SIG-M5 treated with dmso at 0.1 percent for 504 hours (cell line): Measurements from ENCODE around the gene TIGD2.
A peak's percentile ranks its signal among the peaks of the same experiment; 100 is the strongest.

Source experiments
- DNase-seq: peaks from one replicate; lab custom pipeline; 2025; ENCODE audit not compliant: unreplicated experiment; lab: John Stamatoyannopoulos, UW

The TIGD2 gene

DNA sequence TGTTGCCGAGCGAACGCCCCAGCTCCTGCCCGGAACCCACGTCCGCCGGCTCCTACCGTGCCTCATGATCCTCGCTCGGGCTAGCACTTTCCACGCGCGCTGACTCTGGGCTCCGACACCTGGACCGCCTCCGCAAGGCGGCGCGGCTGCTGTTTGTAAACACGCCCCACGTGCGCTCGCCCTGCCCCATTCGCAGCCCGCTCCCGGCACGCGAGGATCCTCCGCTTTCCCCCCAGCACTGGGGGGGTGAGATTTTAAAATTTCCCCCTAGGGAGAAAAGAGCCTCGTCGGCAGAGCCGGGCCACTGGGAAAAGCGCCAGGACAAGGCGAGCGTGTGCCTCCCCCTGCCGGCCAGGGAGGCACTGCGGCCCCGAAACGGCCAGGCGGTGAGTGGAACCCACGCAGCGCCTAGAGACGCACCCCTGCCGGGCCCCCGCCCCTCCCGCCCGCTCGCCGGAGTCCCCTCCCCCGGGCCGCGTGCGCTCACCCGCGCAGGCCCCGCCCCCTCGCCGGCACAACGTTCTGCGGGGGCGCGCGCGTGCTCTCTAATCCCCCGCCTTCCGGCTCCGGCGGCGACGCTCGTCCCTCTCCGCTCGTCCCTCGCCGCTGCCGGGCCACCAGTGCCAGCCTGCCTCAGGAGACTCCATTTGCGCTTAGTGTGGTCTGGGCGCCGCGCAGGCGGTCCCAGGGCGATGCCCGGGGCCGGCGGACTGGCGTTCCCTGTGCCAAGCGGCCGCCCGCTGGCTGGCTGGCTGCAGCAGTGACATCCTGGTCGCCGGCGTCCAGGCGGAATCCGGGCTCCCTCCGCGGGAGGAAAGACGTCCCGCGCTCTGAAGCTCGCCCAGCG lies at the start of gene TIGD2:
Gene TIGD2 (plus strand): TSS at position 548 of the 847 bp plus-strand sequence. CDS start 1,442 bp downstream, outside the sequence.
- peak; percentile 74 for DNase-seq

DNA sequence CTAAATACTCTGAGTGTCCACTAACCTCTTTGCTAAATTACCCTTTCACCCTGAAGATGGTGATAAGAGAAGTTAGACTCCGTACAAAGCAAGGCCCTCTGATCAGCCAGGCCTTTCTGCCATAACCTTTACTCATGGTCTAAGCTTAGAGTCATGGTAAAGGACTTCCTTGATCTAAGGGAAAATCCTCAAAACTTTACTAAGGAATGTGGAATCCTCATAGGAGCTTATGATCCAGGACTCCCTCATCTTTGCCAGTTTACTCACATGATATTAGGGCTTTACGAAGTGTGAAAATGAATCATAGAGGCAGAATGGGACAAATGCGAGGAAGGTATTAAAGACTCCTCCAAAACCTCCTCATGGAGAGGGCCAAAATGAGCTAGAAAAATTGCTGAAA lies 46.5 kb upstream of the TIGD2 start:
- no peak for DNase-seq

DNA sequence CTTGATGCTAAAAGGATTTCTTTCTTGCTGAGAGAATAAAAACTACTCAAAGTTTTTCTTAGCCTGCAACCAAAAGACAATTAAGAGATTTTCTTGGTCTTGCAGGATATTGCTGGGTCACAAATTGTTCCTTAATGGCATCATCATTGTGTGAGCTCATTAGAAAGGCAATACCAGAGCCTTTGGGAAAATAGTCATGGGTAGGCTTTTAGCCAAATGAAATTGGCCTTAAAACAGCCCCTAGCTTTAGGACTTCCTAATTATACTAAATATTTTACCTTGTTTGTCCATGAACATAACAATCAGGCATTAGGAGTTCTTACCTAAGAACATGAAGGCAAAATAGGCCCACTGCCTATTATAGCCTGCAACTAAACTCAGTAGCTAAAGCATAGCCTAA lies 43.9 kb upstream of the TIGD2 start:
- DNase-seq, result no peak

DNA sequence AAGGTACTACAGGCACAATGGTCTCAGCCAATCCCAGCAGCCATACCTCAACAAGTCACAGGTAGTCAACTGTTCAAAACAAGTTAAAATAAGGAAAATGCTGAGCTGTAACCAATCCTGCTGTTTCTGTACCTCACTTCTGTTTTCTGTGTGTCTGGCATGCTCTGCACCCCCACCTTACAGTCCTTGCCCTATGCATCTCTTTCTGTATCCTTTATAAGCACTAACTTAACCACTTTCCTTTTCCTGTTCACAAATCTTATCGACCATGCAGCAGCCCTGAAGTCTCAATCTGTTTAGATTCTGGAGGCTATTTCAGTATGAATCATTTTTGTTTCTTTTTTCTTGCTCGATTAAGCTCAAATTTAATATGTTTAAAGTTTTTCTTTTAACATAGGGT lies 41.9 kb upstream of the TIGD2 start:
- no peak for DNase-seq

DNA sequence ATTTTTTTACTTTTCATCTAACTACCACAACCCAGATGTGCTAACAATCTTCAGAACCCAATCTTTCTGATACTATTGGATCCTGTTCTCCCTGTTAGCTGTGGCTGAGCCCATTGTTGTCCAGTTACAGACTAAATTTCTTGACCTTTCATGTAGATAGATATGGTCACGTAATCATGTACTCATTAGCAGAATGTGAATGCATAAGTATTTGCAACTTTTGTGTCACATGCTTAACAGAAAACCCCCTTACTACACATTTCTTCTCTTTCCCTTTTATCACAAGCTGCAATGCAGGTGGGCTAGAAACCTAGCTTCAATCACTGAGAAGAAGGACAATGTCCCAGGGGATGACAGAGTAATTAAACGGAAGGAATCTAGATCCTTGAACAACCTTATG lies 41.3 kb upstream of the TIGD2 start:
- DNase-seq, result no peak

DNA sequence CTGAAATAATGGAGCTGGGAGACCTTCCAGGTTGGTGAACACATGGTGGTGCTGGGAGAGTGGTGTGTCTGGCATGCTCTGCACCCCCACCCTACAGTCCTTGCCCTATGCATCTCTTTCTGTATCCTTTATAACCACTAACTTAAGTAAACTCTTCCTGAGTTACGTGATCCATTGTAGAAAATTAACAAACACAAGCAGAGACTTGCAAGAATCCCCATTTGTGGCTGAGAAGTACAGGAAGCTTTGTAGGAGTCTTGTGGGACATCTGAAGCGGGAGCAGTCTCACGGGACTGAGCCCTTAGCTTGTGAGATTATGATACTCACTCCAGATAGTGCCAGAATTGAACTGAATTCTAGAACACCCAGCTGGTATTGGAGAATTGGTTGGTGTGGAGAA lies 40.0 kb upstream of the TIGD2 start:
- no peak for DNase-seq

DNA sequence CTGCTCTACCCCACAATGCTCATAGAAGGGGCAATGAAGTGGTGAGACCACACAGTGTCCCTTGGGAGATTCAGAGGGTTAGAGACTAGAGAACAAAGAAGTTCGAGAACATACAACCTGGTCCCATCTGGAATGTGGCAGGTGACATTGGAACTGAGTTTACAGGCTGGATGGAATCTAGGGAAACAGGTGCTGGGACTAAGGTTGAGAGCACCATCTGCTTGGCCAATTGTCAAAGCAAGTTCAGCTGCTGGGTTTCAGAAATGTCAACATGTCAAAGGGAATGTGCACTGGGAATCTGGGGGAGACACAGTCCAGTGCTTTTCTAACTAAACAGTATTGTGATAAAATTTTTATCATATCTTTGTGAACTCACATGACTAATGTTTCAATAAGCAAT lies 38.4 kb upstream of the TIGD2 start:
- no peak for DNase-seq

DNA sequence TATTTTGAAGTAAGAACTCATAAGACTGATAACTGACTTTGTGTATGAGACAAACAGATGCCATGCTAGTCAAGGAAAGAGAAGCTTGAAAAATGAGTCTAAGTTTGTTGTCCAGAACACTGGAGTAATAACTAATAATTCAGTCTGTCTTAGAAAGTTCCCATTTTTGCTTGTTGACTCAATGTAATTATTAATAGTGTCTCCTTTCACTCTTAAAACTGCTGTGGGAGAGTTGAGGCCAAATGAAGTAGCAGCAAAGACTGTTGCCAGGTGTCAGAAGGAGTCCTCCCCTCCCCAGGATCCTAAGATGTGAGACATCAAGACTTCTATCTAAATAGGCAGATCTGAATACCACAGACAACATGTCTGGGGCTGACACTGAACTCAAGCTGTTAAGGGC lies 33.6 kb upstream of the TIGD2 start:
- no peak for DNase-seq

DNA sequence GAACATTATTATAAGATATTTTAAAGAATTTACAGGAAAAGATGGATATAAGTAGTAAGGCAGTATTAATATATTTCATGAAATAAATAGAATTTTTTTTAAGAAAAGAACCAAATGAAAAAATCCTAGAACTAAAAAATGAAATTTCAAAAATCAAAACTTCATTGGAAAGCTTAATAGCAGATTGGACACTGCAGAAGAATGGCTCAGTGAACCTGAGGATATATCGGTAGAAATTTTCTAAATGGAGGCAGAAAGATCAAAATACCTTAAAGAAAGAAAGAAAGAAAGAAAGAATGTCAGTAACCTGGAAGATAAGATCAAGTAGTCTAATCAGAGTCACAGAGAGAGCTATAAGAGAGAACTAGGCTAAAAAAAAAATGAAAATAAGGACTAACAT lies 33.0 kb upstream of the TIGD2 start:
- DNase-seq, result no peak

DNA sequence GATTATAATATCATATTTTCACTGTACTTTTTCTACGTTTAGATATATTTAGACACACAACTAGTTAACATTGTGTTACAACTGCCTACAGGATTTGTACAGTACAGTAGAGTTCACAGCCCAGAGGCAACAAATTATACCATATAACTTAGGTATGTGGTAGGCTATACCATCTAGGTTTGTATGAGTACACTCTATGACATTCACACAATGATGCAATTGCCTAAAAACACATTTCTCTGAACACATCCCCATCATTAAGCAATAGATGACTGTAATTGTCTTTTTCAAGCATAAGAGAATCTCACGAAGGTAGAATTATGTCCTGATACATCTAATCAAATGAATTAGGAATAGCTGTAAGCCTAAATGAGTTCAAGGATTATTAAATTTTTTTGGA lies 12.3 kb upstream of the TIGD2 start:
- DNase-seq, result peak; percentile 16

DNA sequence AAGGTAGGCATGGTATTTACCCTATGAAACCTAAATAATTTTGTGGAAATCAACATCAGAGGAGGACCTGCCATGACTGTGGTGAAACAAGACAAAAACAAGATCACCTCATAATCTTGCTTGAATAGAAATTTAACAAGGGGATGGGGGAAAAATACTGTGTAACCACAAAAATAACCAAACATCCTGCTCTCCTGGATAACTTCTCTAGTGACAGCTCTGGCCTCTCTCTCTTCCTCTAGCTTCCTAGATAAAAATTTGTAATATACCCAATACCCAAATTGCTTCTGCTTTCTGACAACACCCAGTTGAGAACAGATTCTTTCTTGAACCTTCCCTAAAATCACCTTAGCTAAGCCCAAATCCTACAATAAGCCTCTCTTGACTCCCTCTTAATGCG lies 11.9 kb upstream of the TIGD2 start:
- no peak for DNase-seq

DNA sequence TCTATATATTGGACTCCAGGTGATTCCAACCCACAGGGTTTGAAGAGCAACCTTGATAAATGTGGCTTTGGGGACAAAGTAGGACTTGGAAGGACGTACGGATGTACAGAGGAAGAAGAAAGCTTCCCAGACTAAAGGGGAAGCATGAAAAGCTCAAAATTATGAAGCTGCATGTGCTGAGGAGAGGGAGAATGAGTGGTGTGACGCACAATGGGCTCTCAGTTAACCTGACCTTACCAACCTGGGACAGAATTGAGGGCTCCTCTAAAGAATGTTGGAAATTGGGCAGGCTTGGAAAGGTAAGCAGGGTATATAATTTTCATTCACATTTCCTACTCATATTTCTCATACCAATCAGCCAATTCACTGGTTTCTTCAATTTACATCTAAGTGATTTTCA lies 10.5 kb upstream of the TIGD2 start:
- no peak for DNase-seq

DNA sequence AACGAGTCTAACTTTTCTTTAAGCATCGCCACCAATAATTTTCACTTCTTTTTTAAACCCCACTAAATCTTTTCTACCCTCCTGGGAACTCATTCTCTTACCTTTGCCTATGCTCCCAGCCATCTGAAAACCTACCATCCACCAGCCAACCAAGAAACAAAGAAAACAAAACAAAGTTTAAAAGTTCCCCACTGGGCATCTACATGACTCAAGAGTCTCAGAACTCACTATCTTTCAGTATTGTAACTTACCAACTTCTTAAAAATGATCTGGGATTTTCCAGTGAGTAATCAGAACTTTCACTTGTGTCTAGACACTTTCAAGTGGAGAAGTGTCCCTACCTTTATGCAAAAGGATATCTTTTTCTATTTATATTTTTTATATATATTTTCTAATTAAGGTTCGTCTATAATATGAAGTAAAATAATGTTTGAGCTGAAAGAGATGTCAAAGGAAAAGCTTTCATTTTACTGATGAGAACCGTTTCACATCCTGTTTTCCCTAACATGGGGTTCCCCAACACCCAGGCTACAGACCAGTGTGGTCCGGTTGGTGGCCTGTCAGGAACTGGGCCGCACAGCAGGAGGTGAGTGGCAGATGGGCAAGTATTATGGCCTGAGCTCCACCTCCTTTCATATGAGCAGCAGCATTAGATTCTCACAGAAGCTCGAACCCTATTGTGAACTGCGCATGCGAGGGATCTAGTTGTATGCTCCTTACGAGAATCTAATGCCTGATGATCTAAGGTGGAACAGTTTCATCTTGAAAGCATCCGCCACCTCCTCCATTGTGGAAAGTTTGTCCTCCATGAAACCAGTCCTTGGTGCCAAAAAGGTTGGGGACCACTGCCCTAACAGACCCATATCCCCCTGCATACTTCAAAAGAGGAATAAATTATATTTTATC lies 9.8 kb upstream of the TIGD2 start:
- no peak for DNase-seq

DNA sequence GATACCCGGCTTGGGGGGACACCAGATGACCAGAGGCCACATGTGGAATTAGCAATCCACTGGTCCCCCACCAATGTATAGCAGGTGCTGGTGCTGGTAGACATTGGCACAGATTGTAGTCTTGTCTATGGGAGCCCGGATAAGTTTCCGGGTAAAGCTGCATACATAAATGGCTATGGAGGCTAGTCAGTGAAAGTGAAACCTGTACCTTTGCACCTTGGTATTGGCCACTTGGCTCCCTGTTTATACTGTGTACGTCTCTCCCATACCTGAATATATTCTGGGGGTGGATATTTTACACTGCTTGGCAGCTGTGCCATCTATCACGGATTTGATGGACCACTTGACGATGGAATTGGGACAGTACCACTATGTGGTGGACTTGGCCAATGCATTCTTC lies 5.6 kb upstream of the TIGD2 start:
- DNase-seq, result no peak

DNA sequence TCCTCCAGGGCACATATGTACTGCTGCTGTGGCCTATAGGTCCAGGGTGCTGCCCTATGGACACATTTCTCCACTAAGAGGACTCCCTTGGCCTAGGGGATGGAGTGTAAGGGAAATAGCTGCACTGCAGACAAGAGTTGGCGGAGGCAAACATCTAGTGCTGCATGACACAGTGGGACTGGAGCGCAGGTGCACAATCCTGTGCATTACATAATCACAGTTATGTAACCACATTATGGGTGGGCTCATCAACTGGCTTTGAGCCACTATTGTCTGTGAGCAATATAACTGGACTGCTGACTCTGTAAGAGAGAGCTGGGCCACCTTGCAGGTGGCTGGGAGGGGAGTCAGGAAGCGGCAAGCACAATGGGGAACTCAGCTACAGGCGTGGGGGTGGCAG lies 3.2 kb upstream of the TIGD2 start:
- DNase-seq, result no peak

DNA sequence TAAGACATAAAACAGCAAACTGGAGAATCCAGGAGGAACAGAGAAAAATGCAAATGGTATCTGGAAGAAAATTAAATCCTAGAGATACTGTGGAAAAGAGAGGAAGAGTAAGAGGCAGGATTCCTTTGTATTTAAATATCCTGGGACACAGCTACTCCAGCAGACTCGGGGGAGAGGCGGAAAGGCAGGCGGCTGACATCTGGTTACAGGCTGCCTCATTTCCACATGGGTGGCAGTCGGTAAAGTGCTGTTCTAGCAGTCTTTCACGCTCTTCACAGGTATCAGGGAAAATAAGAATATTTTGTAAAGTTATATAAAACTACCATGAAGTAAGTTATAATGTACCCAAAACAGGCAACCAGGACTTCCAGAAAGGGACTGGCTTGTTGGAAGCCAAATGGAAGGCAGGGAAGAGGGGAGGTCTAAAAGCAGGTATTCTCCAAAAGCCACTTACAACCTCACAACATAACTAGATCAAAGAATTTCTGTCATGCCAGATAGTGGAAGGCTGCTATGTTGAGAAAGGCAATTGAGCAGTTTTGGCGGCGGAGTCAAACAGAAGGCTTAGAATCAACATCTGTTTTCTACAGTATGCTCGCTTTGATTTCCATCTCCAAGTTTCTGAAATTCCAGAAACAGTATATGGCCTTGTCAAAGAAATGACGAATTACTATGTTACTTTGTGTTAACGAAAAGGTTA lies 1.3 kb upstream of the TIGD2 start:
- DNase-seq, result no peak

DNA sequence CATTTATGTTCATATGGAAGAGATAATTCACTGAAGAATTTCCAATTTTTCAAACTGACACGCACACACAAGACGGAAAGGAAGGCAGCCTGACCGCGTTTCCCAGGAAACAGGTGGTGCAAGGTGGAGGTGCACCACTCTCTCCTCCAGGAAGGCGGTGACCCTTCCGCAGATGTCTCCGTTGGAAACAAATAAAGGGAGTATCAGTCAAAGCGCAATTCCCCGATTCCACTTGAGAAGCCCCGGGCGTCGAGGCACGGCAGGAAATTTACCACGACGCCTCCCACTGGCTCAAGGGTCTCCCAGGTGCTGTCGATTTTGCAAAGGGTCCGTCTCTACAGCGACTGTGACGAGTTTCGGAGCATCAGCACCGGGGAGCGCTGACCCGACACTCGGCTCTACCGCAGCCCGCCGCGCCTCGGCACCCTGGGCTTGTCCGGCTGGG lies 770 bp upstream of the TIGD2 start:
- DNase-seq, result no peak

DNA sequence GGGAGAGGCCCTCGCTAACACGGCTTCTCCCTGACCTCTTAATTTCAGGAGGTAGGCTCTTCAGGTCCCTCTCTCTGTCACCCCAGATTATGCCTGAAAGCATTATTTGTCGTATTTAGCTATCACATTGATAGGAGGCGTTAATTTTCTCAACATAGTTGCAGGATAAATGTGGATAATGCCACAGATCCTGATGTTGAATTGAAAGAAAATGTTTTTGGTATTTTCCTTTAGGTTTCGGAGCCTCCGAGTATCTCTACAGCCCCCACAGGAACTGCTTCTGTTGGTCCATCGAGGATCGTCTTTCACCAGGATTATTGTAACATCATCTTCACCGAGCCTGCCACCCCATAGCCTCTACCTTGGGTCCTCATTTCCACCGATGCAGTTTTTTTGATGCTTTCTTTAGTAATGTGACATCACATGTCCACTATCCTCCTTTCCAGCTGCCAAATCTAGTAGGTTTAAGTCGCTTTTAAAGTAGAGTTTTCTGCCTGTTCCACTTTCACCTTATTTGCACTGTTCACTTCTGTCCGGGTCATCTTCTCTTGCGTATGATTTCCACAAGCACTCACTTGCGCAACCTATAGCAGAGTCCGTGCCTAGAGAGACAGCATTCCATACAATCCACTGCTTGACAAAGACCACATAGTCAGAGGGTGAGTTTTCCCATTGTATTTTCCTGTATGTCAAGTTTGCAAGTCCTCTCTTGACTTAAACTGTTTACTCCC lies 665 bp downstream of the TIGD2 start:
- peak; percentile 54 for DNase-seq

DNA sequence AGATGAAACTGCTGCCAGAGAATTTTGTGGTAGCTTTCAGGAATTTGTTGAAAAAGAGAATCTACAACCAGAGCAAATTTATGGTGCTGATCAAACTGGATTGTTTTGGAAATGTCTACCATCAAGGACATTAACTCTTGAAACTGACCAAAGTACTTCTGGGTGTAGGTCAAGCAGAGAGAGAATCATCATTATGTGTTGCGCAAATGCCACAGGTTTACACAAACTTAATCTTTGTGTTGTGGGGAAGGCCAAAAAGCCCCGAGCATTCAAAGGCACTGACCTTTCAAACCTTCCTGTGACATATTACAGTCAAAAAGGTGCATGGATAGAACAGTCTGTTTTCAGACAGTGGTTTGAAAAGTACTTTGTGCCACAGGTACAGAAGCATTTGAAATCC lies 2.1 kb downstream of the TIGD2 start:
- DNase-seq, result no peak

DNA sequence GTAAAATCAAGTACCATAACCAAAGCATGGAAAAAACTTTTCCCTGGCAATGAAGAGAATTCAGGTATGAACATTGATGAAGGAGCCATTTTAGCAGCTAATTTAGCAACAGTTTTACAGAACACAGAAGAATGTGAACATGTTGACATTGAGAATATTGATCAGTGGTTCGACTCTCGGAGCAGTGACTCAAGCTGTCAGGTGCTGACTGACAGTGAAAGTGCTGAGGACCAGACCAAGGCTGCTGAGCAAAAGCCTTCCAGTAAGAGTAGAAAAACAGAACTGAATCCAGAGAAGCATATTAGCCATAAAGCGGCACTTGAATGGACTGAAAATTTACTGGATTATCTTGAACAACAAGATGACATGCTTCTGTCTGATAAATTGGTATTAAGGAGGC lies 2.8 kb downstream of the TIGD2 start:
- no peak for DNase-seq

DNA sequence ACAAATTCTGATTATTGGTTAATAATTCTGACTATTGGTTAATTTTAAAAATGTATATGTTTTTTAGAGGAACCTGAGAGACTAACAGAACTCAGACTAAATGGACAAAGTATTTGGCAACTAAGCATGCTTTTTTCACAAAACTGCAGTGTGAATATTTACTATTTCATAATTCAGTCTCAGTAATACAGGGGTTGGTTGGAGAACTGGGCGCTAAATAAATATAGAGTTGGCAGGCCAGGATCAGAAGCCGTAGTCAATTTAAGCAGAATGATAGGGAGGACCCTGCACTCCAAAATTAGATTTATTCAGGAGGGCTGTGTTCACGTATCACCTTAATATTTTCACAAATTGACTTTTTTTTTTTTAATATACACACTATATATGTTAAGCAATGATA lies 5.8 kb downstream of the TIGD2 start:
- DNase-seq, result no peak
